Measurements from ENCODE around the gene HIVEP2. TPM values are rescaled to one million over a fixed set of nuclear protein-coding genes. Genes with fewer than 3 reads are reported as not detected.

Gene HIVEP2
- total and polyA plus RNA-seq, 2 of the 4 experiments (the other 2 are of a cell fraction) = 4.3 to 11.3 TPM

DNA sequence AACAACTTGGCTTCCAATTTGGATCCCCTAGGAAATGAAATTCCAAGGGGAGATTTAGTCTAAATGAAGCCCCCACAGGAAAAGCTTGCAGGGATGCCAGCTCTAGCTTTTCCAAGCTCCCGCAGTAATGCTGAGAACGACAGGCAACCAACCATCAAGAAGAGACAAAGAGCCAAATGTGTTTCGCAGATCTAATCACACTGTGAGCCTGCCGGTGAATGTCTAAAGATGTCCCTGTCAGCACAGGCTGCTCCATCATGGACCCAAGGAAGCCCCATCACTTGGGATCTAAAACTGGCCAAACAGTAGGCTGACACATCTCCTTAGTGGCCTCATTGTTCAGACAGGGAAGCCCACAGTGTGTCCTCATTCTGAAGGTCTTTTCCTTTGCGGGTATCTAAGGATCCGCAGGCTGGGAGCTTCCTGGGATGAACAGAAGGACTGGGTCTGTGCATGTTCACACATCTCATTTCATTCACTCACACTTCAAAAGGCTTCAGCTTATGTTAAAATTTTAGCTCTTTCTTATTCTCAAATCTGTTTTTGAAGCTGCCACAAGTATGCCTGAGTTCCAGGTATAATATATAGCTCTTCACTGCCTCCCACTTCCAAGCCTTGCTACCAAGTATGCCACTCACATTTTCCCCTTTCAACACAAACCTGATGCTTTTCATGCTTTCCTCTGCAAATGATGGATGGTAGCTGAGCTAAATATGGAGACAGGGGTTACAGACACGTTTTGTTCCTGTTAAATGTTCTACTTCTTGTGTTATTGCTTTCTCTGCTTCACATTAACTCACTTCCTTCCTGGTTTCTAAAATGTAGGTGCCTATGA, 229.8 kb downstream of the HIVEP2 start (continued):
- TF ChIP-seq RCOR1 (IDR thresholded peaks at IDR 0.05; ENCODE audit: insufficient replicate concordance, low read length) = no peak

DNA sequence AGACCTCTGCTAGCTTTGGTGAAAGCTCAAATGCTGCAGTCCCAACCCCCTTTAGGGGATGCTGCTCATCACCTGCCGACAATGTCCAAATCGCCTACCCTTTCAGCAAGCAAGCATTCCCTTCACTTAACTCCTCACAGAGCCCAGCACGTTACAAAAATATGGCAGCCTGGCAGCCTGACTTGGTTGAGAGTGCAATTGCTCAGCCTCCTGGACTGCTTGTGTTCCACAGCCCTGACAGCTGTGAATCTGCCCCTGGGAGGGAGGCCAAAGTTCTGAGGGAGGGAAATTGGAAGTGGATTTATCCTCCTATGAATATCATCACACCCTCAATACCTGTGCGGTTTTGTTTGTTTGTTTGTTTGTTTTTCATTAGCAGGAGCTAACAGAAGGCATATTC, 231.0 kb downstream of the HIVEP2 start:
- 90% methylated on average over 2 of the region's 4 CpGs; no CpG with 5 or more reads in 1 of the 2 experiments for WGBS, 2 experiments (ENCODE audit: extremely low coverage in 2 of 2, insufficient read length in 1 of 2)
- Histone ChIP-seq H3K56ac (ENCODE audit: extremely low read depth, insufficient read depth, low read length) (no peak overlapping the region), H3K9ac (ENCODE audit: low read depth, low read length) (no peak overlapping the region), H2BK15ac (ENCODE audit: low read depth, low read length) (no peak overlapping the region), H2BK5ac (ENCODE audit: low read depth, low read length, poor library complexity, severe bottlenecking) (no peak overlapping the region), H3K4me3 (ENCODE audit: insufficient read depth, low read depth, low read length) (no peak overlapping the region), H3K9me1 (ENCODE audit: insufficient read depth, low read length) (no peaks in the 10 kb centered on the region), H3K18ac (ENCODE audit: low read depth, low read length) (no peak overlapping the region), H3K4me1 (ENCODE audit: control insufficient read depth, insufficient read depth, low read length) (no peaks in the 10 kb centered on the region), H3K27me3 (ENCODE audit: control insufficient read depth, insufficient read depth, low read length) (peaks cover 11% of the 10 kb centered on the region), H4K8ac (ENCODE audit: low read depth in 2 of 2, low read length in 2 of 2) (no peak overlapping the region), H2AK9ac (replicated peaks; ENCODE audit: low read depth, low read length, poor library complexity) (no peak overlapping the region), H3K9me3 (ENCODE audit: control insufficient read depth, insufficient read depth, low read length) (peaks cover 2% of the 10 kb centered on the region; the same call in 1 of the 2 replicates), H2BK20ac (ENCODE audit: low read depth, low read length) (no peak overlapping the region), H4K5ac (ENCODE audit: low read depth, low read length) (no peak overlapping the region), H3K36me3 (ENCODE audit: control insufficient read depth, insufficient read depth, low read length) (no peaks in the 10 kb centered on the region), H2AFZ (replicated peaks; ENCODE audit: low read length, poor library complexity) (no peak overlapping the region), H2BK120ac (ENCODE audit: low read depth, low read length) (no peak overlapping the region), H3K14ac (replicated peaks; ENCODE audit: low read depth, low read length) (no peak overlapping the region), H3K4me2 (ENCODE audit: low read depth, low read length) (no peak overlapping the region), H3K4ac (ENCODE audit: low read depth, low read length) (no peak overlapping the region), H3K23ac (ENCODE audit: low read depth, low read length) (no peak overlapping the region), H3K79me1 (ENCODE audit: low read depth in 1 of 2, low read length in 2 of 2) (no peaks in the 10 kb centered on the region), H4K20me1 (ENCODE audit: insufficient read depth, low read length) (no peaks in the 10 kb centered on the region), H4K91ac (ENCODE audit: insufficient read depth, low read depth, low read length) (no peak overlapping the region), H2AK5ac (ENCODE audit: low read depth, low read length) (no peak overlapping the region), H3K27ac (ENCODE audit: insufficient read depth, low read length) (no peak overlapping the region)
- TF ChIP-seq FOS (IDR thresholded peaks at IDR 0.05; ENCODE audit: low read depth, low read length) (no peak), MXI1 (IDR thresholded peaks at IDR 0.05; ENCODE audit: borderline replicate concordance, low read depth, low read length) (no peak), BHLHE40 (IDR thresholded peaks at IDR 0.05; ENCODE audit: low read depth, low read length) (no peak), SMC3 (IDR thresholded peaks at IDR 0.05; ENCODE audit: low read depth, low read length) (no peak)
- TF ChIP-seq, protein P1, sequence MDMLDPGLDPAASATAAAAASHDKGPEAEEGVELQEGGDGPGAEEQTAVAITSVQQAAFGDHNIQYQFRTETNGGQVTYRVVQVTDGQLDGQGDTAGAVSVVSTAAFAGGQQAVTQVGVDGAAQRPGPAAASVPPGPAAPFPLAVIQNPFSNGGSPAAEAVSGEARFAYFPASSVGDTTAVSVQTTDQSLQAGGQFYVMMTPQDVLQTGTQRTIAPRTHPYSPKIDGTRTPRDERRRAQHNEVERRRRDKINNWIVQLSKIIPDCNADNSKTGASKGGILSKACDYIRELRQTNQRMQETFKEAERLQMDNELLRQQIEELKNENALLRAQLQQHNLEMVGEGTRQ (IDR thresholded peaks at IDR 0.05; ENCODE audit: low read depth, low read length) = no peak
- TF ChIP-seq, protein P2, sequence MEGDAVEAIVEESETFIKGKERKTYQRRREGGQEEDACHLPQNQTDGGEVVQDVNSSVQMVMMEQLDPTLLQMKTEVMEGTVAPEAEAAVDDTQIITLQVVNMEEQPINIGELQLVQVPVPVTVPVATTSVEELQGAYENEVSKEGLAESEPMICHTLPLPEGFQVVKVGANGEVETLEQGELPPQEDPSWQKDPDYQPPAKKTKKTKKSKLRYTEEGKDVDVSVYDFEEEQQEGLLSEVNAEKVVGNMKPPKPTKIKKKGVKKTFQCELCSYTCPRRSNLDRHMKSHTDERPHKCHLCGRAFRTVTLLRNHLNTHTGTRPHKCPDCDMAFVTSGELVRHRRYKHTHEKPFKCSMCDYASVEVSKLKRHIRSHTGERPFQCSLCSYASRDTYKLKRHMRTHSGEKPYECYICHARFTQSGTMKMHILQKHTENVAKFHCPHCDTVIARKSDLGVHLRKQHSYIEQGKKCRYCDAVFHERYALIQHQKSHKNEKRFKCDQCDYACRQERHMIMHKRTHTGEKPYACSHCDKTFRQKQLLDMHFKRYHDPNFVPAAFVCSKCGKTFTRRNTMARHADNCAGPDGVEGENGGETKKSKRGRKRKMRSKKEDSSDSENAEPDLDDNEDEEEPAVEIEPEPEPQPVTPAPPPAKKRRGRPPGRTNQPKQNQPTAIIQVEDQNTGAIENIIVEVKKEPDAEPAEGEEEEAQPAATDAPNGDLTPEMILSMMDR (conservative IDR thresholded peaks at IDR 0.05; ENCODE audit: low read depth, low read length) = no peak
- intact Hi-C loops (cut with micrococcal nuclease) (no loop called here), dilution Hi-C loops (cut with HindIII; ENCODE audit: low sequenced_read_pairs, unreplicated experiment) (no loop called here), in situ Hi-C loops (cut with MboI; ENCODE audit: low sequenced_read_pairs) (no loop called here)
- DNase-seq (no peak), ATAC-seq (ENCODE audit: low read depth) (no peak)
- BruUV-seq (replicated peaks) = no TSS peak
- POLR2A ChIA-PET (ENCODE audit: unreplicated experiment) = no interaction called here
- CTCF ChIA-PET = no interaction called here
